Stimulated activated CD4-positive, alpha-beta T cell treated with anti-CD3 and anti-CD28 coated beads, Interleukin-4, amount 100 ng/mL, for 48 hours (primary cell): ENCODE measurements around the gene ZNF846.
"Not testable (repeated sequence)": the region's sequence is repeated elsewhere in the genome, so short reads cannot be mapped to it uniquely, and the experiment has no call there.

Experiments
- DNase-seq, 2 donors: peaks; one replicate each; pipeline ENCODE4 v3.0.0-alpha.2; 2020; ENCODE audit warnings: low read depth in 2 of 2

ZNF846 gene

GRCh38 chr19:9768175-9769112 is at the start of gene ZNF846:
Gene ZNF846 (minus strand): TSS chr19:9768738. CDS start chr19:9764950, 3,788 bp downstream.
- DNase-seq = peak; percentile 88 to 92

DNA sequence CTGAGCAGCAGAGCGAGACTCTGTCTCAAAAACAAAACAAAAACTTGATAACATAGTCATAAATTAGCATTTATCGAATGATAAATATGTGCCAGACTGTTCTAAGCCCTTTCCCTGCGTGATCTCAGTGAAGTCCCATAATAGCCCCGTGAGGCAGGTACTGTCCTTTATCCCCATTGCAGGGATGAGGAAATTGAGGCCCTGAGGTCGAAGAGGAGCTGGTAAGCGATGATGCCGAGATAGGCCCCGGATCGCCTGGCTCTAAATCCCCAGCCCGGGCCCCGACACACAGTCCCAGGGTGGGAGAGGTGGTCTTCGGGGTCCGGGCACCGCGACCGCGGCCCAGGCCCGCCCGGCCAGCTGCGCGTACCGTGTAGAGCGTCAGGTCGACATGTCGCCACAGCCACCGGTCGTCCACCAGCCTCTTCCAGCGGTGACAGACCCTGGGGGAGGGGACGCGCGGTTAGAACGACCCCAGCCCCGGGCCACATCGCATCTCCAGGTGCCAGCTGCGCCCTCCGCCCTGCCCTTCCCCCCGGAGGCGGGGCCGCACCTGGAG is 49.7 kb upstream of the ZNF846 start:
- no peak for DNase-seq

DNA sequence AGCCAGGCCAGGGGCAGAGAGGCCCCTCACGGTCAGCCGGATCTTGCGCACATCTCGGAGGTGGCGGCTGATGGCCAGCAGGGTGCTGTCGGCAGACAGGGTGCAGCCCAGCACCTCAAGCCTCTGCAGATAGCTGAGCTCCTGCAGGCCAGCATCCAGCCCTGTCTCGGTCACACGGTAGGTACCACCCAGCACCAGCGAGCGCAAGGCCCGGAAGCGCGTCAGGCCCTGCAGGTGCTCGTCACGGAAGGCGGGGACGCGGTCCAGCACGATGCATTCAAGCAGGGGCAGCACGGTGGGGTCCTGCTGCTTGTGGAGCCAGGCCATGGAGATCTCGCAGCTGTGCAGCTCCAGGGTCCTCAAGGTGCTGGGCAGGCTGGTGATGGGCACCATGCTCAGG is 42.6 kb upstream of the ZNF846 start:
- no peak for DNase-seq

DNA sequence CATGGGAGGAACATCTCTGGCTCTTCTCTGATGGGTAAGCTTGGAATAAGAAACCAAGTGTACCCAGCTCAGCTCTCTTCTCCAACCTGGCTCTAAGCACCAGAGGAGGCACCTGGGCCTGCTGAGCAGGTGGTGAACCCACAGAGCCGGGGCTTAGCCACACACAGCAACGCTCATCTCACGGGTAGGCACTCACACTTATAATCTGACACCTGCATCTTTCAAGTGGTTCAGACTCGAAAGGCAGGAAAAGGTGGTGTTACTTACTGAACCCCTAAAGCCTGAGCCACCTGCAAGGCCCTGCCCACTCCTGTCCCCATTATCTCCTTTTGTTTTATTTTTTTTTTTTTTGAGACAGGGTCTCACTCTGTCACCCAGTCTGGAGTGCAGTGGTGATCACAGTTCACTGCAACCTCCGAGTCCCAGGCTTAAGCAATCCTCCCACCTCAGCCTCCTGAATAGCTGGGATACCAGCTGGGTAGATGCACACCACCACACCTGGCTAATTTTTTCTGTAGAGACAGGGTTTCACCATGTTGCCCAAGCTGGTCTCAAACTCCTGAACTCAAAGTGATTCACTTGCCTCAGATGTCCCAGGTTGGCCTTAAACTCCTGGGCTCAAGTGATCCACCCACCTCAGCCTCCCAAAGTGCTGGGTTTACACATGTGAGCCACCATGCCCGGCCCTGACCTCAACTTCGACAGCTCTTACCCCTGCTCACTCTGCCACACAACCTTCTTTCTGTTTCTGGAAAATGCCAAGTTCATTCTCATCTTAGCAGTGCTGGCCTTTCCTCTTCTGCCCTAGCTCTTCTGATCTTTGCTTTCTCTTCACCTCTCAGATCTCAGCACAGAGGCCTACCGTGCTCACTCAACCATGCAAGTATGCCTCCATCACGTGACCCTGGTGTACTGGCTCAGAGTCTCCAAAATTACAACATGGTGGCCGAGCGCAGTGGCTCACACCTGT is 40.6 kb upstream of the ZNF846 start:
- no peak for DNase-seq

GRCh38 chr19:9806803-9807202 is 38.3 kb upstream of the ZNF846 start:
- DNase-seq = no peak

DNA sequence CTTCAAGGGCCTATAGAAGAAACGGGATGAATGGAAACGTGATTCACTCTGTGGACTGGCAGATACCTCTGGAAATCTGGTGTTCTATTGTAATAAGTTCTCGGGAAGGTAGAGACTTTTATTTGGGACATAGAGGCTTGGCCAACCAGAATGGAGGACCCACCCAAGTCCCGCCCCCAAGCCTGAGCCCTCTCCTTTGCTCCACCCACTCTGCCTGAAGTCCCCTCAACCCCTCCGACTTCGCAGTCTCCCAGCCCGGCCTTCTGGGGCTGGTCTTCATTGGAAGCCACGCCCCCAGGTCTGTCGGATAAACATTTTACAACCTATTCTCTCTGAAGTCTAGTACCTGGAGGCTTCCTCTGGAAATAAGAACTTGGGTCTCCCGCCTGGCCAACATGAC is 33.4 kb upstream of the ZNF846 start:
- no peak for DNase-seq

GRCh38 chr19:9799162-9799561 is 30.6 kb upstream of the ZNF846 start:
- no peak for DNase-seq

GRCh38 chr19:9797871-9798270 is 29.3 kb upstream of the ZNF846 start:
- DNase-seq = no peak

GRCh38 chr19:9796113-9796773 is 27.7 kb upstream of the ZNF846 start:
- peak; percentile 64 to 74 for DNase-seq

DNA sequence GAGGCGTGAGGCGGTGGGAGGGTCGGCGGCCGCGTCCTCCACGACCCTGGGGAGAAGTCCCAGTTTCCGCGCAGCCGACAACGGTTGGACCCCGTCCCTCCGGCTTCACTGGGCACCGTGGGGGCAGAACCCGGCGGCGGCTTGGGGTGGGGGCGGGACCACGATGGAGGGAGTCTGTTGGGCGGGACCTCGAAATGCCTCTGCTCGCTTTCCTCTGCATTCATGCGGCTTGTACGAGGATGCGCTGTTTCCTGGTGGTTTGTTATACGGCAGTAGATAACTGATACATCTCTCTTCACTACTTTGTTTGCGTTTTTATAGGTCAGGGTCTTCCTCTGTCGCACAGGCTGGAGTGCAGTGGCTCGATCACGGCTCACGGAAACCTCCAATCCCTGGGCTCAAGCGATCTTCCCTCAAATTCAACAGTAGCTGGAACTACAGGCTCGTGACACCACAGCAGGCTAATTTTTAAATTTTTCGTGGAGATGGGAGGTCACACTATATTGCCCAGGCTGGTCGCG is 24.6 kb upstream of the ZNF846 start:
- peak; percentile 49 to 50 for DNase-seq

- peak; percentile 87 to 89 for DNase-seq
Measured at GRCh38 chr19:9792206-9793070, 23.9 kb upstream of the ZNF846 start.

GRCh38 chr19:9791552-9792205 is 23.1 kb upstream of the ZNF846 start:
- DNase-seq = peak; percentile 88 to 96

GRCh38 chr19:9791073-9791367 is 22.5 kb upstream of the ZNF846 start:
- not testable (repeated sequence) for DNase-seq

DNA sequence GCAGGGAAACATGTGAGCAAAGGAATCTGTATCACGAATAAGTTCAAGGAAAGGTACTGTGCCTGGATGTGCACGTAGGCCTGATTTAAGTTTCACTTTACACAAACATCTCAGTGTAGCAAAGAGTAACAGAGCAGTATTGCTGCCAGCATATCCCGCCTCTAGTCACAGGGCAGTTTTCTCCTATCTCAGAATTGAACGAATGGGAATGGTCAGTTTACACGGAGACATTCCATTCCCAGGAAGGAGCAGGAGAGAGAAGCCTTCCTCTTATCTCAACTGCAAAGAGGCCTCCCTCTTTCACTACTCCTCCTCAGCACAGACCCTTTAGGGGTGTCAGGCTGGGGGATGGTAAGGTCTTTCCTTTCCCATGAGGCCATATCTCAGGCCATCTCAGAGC is 21.0 kb upstream of the ZNF846 start:
- DNase-seq = not testable (repeated sequence)

DNA sequence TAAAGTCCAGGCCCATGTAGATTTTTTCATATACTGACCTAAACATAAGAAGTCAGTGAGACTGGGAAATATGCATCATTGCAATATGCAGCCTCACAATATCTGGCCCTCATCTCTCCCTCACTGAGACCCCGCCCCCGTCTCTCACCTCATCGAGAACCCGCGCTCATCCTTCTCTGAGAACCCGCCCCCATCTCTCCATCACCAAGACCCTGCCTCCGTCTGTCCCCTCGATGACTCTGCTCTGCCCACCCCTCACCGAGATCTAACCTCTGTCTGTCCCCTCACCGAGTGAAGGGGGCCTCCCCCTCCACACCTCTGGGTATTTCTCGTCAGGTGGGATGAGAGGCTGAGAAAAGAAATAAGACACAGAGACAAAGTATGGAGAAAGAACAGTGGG is 20.5 kb upstream of the ZNF846 start:
- DNase-seq = no peak

DNA sequence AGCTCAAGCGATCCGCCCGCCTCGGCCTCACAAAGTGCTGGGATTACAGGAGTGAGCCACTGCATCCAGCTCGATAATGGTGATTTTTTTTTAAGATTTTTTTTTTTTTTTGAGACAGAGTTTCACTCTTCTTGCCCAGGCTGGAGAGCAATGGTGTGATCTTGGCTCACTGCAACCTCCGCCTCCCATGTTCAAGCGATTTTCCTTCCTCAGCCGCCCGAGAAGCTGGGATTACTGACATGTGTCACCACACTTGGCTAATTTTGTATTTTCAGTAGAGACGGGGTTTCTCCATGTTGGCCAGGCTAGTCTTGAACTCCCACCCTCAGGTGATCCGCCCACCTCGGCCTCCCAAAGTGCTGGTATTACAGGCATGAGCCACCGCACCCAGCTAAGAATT is 20.1 kb upstream of the ZNF846 start:
- DNase-seq = not testable (repeated sequence)

DNA sequence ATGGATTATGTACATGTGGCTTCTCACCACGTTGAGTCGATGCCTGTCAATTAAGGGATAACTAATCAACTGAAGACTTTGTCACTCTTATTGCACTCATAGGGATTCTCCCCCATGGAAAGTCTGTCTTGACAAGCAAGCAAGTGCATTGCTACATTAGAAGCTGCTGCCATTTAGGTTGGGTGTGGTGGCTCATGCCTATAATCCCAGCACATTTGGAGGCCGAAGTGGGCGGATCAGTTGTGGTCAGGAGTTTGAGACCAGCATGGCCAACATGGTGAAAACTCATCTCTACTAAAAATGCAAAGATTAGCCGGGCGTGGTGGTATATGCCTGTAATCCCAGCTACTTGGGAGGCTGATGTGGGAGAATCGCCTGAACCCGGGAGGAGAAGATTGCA is 18.3 kb upstream of the ZNF846 start:
- DNase-seq = no peak

DNA sequence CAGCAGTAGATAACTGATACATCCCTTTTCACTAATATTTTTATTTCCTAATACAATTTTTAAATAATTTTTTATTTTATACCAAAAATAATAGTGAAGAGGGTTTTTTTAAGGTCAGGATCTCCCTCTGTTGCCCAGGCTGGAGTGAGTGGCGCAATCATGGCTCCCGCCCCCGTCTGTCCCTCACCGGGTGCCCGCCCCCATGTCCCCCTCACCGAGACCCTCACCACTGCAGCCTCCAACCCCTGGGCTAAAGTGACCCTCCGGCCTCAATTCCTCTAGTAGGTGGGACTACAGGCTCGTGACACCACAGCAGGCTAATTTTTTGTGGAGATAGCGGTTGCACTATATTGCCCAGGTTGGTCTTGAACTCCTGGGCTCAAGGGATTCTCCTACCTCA is 17.8 kb upstream of the ZNF846 start:
- no peak for DNase-seq

GRCh38 chr19:9785367-9786331 is 17.1 kb upstream of the ZNF846 start:
- peak; percentile 99 for DNase-seq
